Panc1 (cell line): Measurements from ENCODE around the gene ENAH.

ENCODE experiments used
- SIN3A ChIP-seq: IDR thresholded peaks from 2 replicates; pipeline ENCODE4 v1.6.1; 2012; ENCODE audit warnings: low read depth, mild to moderate bottlenecking, low read length, moderate library complexity, borderline replicate concordance; ENCODE audit not compliant: insufficient read depth
- TF ChIP-seq, protein P1 (sequence below): fragments of 450-650 bp; IDR thresholded peaks from 2 replicates; pipeline ENCODE4 v1.5.1; 2017; ENCODE audit warnings: mild to moderate bottlenecking
- TF ChIP-seq, protein P2 (sequence below), 2 experiments: IDR thresholded peaks; 2 replicates each; pipeline ENCODE4 v1.6.1; 2011 to 2012; ENCODE audit warnings: low read depth in 2 of 2, control low read depth in 1 of 2, low read length in 1 of 2, mild to moderate bottlenecking in 1 of 2, moderate library complexity in 1 of 2; ENCODE audit not compliant: insufficient read depth in 1 of 2

DNA sequence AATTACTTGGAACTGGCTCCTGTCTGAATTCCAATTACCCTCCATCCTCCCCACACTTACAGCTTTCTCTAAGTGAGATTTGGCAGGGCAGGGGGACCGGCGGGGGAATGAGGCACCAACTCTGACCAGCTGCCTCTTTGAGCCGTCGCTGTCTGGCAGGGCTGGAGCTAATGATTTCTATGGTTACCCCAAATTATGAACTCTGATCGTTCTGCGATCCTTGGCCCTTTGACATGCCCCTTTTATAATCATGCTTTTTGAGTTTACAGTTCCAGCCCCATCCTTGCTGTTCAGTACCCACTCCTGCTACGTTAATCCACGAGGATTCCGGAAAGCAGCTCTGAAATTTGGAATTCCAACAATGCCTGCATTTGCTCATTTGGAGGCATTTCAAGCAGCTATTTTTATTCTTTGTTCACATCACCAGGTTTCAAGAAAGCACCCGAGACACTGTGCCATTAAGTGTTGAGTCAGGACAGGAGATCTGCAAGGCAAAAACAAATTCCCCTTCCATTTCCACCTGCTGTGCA is 170.4 kb downstream of the ENAH start:
- TF ChIP-seq, protein P1, sequence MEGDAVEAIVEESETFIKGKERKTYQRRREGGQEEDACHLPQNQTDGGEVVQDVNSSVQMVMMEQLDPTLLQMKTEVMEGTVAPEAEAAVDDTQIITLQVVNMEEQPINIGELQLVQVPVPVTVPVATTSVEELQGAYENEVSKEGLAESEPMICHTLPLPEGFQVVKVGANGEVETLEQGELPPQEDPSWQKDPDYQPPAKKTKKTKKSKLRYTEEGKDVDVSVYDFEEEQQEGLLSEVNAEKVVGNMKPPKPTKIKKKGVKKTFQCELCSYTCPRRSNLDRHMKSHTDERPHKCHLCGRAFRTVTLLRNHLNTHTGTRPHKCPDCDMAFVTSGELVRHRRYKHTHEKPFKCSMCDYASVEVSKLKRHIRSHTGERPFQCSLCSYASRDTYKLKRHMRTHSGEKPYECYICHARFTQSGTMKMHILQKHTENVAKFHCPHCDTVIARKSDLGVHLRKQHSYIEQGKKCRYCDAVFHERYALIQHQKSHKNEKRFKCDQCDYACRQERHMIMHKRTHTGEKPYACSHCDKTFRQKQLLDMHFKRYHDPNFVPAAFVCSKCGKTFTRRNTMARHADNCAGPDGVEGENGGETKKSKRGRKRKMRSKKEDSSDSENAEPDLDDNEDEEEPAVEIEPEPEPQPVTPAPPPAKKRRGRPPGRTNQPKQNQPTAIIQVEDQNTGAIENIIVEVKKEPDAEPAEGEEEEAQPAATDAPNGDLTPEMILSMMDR, result no peak
- TF ChIP-seq, protein P2, sequence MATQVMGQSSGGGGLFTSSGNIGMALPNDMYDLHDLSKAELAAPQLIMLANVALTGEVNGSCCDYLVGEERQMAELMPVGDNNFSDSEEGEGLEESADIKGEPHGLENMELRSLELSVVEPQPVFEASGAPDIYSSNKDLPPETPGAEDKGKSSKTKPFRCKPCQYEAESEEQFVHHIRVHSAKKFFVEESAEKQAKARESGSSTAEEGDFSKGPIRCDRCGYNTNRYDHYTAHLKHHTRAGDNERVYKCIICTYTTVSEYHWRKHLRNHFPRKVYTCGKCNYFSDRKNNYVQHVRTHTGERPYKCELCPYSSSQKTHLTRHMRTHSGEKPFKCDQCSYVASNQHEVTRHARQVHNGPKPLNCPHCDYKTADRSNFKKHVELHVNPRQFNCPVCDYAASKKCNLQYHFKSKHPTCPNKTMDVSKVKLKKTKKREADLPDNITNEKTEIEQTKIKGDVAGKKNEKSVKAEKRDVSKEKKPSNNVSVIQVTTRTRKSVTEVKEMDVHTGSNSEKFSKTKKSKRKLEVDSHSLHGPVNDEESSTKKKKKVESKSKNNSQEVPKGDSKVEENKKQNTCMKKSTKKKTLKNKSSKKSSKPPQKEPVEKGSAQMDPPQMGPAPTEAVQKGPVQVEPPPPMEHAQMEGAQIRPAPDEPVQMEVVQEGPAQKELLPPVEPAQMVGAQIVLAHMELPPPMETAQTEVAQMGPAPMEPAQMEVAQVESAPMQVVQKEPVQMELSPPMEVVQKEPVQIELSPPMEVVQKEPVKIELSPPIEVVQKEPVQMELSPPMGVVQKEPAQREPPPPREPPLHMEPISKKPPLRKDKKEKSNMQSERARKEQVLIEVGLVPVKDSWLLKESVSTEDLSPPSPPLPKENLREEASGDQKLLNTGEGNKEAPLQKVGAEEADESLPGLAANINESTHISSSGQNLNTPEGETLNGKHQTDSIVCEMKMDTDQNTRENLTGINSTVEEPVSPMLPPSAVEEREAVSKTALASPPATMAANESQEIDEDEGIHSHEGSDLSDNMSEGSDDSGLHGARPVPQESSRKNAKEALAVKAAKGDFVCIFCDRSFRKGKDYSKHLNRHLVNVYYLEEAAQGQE (IDR thresholded peaks at IDR 0.05; ENCODE audit: insufficient read depth in 1 of 2, low read depth in 2 of 2, low read length in 1 of 2), result no peak
- TF ChIP-seq SIN3A, result no peak
